Measurements from ENCODE around the gene SEPTIN5. TPM values are rescaled to one million over a fixed set of nuclear protein-coding genes. Genes with fewer than 3 reads are reported as not detected.
"Not testable (repeated sequence)": the region's sequence is repeated elsewhere in the genome, so short reads cannot be mapped to it uniquely, and the experiment has no call there.

Gene SEPTIN5
- total RNA-seq, 2 experiments from 2014 or later, result 0.71 to 0.75 TPM

- no peaks in the 10 kb centered on the region for H3K9me3 Mint-ChIP-seq
- TF ChIP-seq, protein P1, sequence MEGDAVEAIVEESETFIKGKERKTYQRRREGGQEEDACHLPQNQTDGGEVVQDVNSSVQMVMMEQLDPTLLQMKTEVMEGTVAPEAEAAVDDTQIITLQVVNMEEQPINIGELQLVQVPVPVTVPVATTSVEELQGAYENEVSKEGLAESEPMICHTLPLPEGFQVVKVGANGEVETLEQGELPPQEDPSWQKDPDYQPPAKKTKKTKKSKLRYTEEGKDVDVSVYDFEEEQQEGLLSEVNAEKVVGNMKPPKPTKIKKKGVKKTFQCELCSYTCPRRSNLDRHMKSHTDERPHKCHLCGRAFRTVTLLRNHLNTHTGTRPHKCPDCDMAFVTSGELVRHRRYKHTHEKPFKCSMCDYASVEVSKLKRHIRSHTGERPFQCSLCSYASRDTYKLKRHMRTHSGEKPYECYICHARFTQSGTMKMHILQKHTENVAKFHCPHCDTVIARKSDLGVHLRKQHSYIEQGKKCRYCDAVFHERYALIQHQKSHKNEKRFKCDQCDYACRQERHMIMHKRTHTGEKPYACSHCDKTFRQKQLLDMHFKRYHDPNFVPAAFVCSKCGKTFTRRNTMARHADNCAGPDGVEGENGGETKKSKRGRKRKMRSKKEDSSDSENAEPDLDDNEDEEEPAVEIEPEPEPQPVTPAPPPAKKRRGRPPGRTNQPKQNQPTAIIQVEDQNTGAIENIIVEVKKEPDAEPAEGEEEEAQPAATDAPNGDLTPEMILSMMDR (IDR thresholded peaks at IDR 0.05), result no peak
- H3K4me1 ChIP-seq (ENCODE audit: insufficient read depth, low read length), result peaks cover 18% of the 10 kb centered on the region
- POLR2A ChIA-PET, result interaction anchor here (0.7 kb wide), 1 partner anchor 186 kb away, joined by 3 read pairs; no protein-coding TSS in a partner anchor
- H3K4me3 Mint-ChIP-seq, result no peak overlapping the region
- DNase-seq, result peak in 4 of 14 experiments; percentile 14 to 59 (median 48)
- H3K36me3 ChIP-seq (ENCODE audit: insufficient read depth, low read length), result no peaks in the 10 kb centered on the region
- H3K27me3 ChIP-seq (ENCODE audit: control insufficient read depth in 1 of 2, insufficient read depth in 2 of 2, low read length in 2 of 2), result peaks cover 36 to 46% of the 10 kb centered on the region in 2 experiments
- H3K27ac ChIP-seq (ENCODE audit: low read depth in 1 of 2, low read length in 2 of 2), result no peak overlapping the region
- H3K27ac Mint-ChIP-seq, result no peak overlapping the region
- no peaks in the 10 kb centered on the region for H3K36me3 Mint-ChIP-seq (ENCODE audit: low read depth)
- peaks cover 46% of the 10 kb centered on the region for H3K27me3 Mint-ChIP-seq
- peak; percentile 78 for ATAC-seq (ENCODE audit: poor library complexity)
- H3K4me3 ChIP-seq (ENCODE audit: low read length), result no peak overlapping the region
- H3K9me3 ChIP-seq (ENCODE audit: control insufficient read depth in 1 of 2, insufficient read depth in 1 of 2, low read length in 2 of 2), result peaks cover 0 to 24% of the 10 kb centered on the region in 2 experiments
- H3K4me1 Mint-ChIP-seq (ENCODE audit: low read depth), result peaks cover 5% of the 10 kb centered on the region
- intact Hi-C loops (cut with DNase I, micrococcal nuclease), result no loop called here
- CTCF ChIA-PET, result interaction anchor here (0.6 to 1.3 kb wide), 4 partner anchors 32 to 264 kb away, joined by 3 to 4 read pairs (median 3); no protein-coding TSS in a partner anchor
These were observed 9.9 kb downstream of the SEPTIN5 start for GRCh38 chr22:19723983-19724827.

GRCh38 chr22:19724927-19725661, 10.8 kb downstream of the SEPTIN5 start:
- Histone ChIP-seq H3K27ac (ENCODE audit: low read depth in 1 of 2, low read length in 2 of 2) (no peak overlapping the region), H3K36me3 (ENCODE audit: insufficient read depth, low read length) (no peaks in the 10 kb centered on the region), H3K27me3 (ENCODE audit: control insufficient read depth in 1 of 2, insufficient read depth in 2 of 2, low read length in 2 of 2) (peaks cover 35 to 37% of the 10 kb centered on the region in 2 experiments), H3K4me3 (ENCODE audit: low read length) (no peak overlapping the region), H3K9me3 (ENCODE audit: control insufficient read depth in 1 of 2, insufficient read depth in 1 of 2, low read length in 2 of 2) (peaks cover 0 to 22% of the 10 kb centered on the region in 2 experiments), H3K4me1 (ENCODE audit: insufficient read depth, low read length) (peaks cover 16% of the 10 kb centered on the region)
- TF ChIP-seq, protein P1 (IDR thresholded peaks at IDR 0.05), result no peak
- H3K36me3 Mint-ChIP-seq (ENCODE audit: low read depth), result no peaks in the 10 kb centered on the region
- H3K27ac Mint-ChIP-seq, result no peak overlapping the region
- CTCF ChIA-PET, result no interaction called here
- DNase-seq (no peak), ATAC-seq (ENCODE audit: poor library complexity) (no peak)
- H3K27me3 Mint-ChIP-seq, result peaks cover 37% of the 10 kb centered on the region
- POLR2A ChIA-PET, result no interaction called here
- no peaks in the 10 kb centered on the region for H3K9me3 Mint-ChIP-seq
- H3K4me3 Mint-ChIP-seq, result no peak overlapping the region
- H3K4me1 Mint-ChIP-seq (ENCODE audit: low read depth), result no peaks in the 10 kb centered on the region
- intact Hi-C loops (cut with DNase I, micrococcal nuclease), result no loop called here

- H3K9me3 Mint-ChIP-seq; DNase-seq; ATAC-seq (ENCODE audit: poor library complexity); H3K27ac ChIP-seq (ENCODE audit: low read depth in 1 of 2, low read length in 2 of 2); CTCF ChIA-PET; H3K4me1 Mint-ChIP-seq (ENCODE audit: low read depth); H3K27ac Mint-ChIP-seq; H3K36me3 ChIP-seq (ENCODE audit: insufficient read depth, low read length); POLR2A ChIA-PET; H3K4me3 Mint-ChIP-seq; H3K4me3 ChIP-seq (ENCODE audit: low read length); H3K36me3 Mint-ChIP-seq (ENCODE audit: low read depth); intact Hi-C loops (cut with DNase I, micrococcal nuclease): not testable (repeated sequence)
- Histone ChIP-seq H3K4me1 (ENCODE audit: insufficient read depth, low read length) (peaks cover 26% of the 10 kb centered on the region), H3K9me3 (ENCODE audit: control insufficient read depth in 1 of 2, insufficient read depth in 1 of 2, low read length in 2 of 2) (peaks cover 0 to 18% of the 10 kb centered on the region in 2 experiments), H3K27me3 (ENCODE audit: control insufficient read depth in 1 of 2, insufficient read depth in 2 of 2, low read length in 2 of 2) (peaks cover 26 to 30% of the 10 kb centered on the region in 2 experiments)
- H3K27me3 Mint-ChIP-seq, result peaks cover 25% of the 10 kb centered on the region
These were observed 11.9 kb downstream of the SEPTIN5 start for GRCh38 chr22:19726064-19726788.

All from CD4-positive, alpha-beta T cell (primary cell).